ENCODE results near the gene ADARB1. TPM values are rescaled to one million over a fixed set of nuclear protein-coding genes. Genes with fewer than 3 reads are reported as not detected.

The ADARB1 gene
- total RNA-seq, 5 donors from 2014 or later (not counting 1 experiment from before 2014, with no cell fraction given) = 39.7 to 50.3 (median 44.5) TPM

- Mint-ChIP-seq H3K27ac (peak overlapping the region in 1 of 2 donors; percentile 23), H3K4me3 (no peak overlapping the region), H3K27me3 (no peaks in the 10 kb centered on the region), H3K4me1 (peaks cover 79 to 87% (median 84%) of the 10 kb centered on the region in 3 donors), H3K9me3 (no peaks in the 10 kb centered on the region), H3K36me3 (no peaks in the 10 kb centered on the region)
- no peak overlapping the region for H3K4me3 ChIP-seq (ENCODE audit: control insufficient read depth in 1 of 2, extremely low read depth in 1 of 2, low read length in 1 of 2)
- POLR2A ChIA-PET = no interaction called here
- H3K27me3 ChIP-seq (replicated peaks in 1 of 2; ENCODE audit: control insufficient read depth in 2 of 2, extremely low read depth in 1 of 2, insufficient read depth in 2 of 2, low read length in 1 of 2) = no peaks in the 10 kb centered on the region
- no peak overlapping the region for H3K27ac ChIP-seq (ENCODE audit: low read length)
- no peaks in the 10 kb centered on the region for H3K36me3 ChIP-seq (ENCODE audit: control insufficient read depth in 2 of 2, extremely low read depth in 1 of 2, insufficient read depth in 1 of 2, low read length in 1 of 2)
- CTCF ChIA-PET = interaction anchor here in 1 of 2 donors (1.0 to 1.2 kb wide), 4 partner anchors 8 to 49 kb away, joined by 3 to 4 read pairs (median 4); no protein-coding TSS in a partner anchor
- DNase-seq = no peak
- H3K4me1 ChIP-seq (ENCODE audit: control insufficient read depth in 1 of 2, extremely low read depth in 1 of 2, insufficient read depth in 2 of 2, low read length in 2 of 2) = peaks cover 48 to 57% of the 10 kb centered on the region in 2 experiments
- no peaks in the 10 kb centered on the region for H3K9me3 ChIP-seq
- WGBS (ENCODE audit: insufficient coverage) = 95% methylated on average over 6 of the region's 8 CpGs
- ATAC-seq (replicated peaks in 1 of 4) = no peak
These were observed 14.3 kb downstream of the ADARB1 start for GRCh38 chr21:45088729-45089128.

GRCh38 chr21:45089964-45090363 is 15.6 kb downstream of the ADARB1 start:
- H3K4me3 Mint-ChIP-seq = no peak overlapping the region
- Histone ChIP-seq H3K27ac (ENCODE audit: low read length) (no peak overlapping the region), H3K4me1 (ENCODE audit: control insufficient read depth in 1 of 2, extremely low read depth in 1 of 2, insufficient read depth in 2 of 2, low read length in 2 of 2) (peaks cover 50 to 57% of the 10 kb centered on the region in 2 experiments), H3K4me3 (ENCODE audit: control insufficient read depth in 1 of 2, extremely low read depth in 1 of 2, low read length in 1 of 2) (no peak overlapping the region), H3K9me3 (no peaks in the 10 kb centered on the region), H3K27me3 (replicated peaks in 1 of 2; ENCODE audit: control insufficient read depth in 2 of 2, extremely low read depth in 1 of 2, insufficient read depth in 2 of 2, low read length in 1 of 2) (no peaks in the 10 kb centered on the region), H3K36me3 (ENCODE audit: control insufficient read depth in 2 of 2, extremely low read depth in 1 of 2, insufficient read depth in 1 of 2, low read length in 1 of 2) (no peaks in the 10 kb centered on the region)
- DNase-seq (no peak), ATAC-seq (replicated peaks in 1 of 4) (no peak)
- H3K4me1 Mint-ChIP-seq = peaks cover 79 to 87% (median 83%) of the 10 kb centered on the region in 3 donors
- no CpG with 5 or more reads among the region's 4 CpGs for WGBS (ENCODE audit: insufficient coverage)
- peak overlapping the region in 1 of 2 donors; percentile 23 for H3K27ac Mint-ChIP-seq
- ChIA-PET POLR2A (interaction anchor here in 1 of 2 donors (0.7 kb wide), 1 partner anchor 12 kb away, joined by 5 read pairs; no protein-coding TSS in a partner anchor), CTCF (interaction anchor here in 1 of 2 donors (1.1 kb wide), 1 partner anchor 39 kb away, joined by 4 read pairs; no protein-coding TSS in a partner anchor)
- no peaks in the 10 kb centered on the region for H3K9me3 Mint-ChIP-seq
- H3K27me3 Mint-ChIP-seq = no peaks in the 10 kb centered on the region
- H3K36me3 Mint-ChIP-seq = no peaks in the 10 kb centered on the region

- POLR2A ChIA-PET = no interaction called here
- no peak overlapping the region for H3K4me3 ChIP-seq (ENCODE audit: control insufficient read depth in 1 of 2, extremely low read depth in 1 of 2, low read length in 1 of 2)
- peaks cover 75 to 84% (median 77%) of the 10 kb centered on the region in 3 donors for H3K4me1 Mint-ChIP-seq
- CTCF ChIA-PET = no interaction called here
- no peak overlapping the region for H3K27ac ChIP-seq (ENCODE audit: low read length)
- H3K4me1 ChIP-seq (ENCODE audit: control insufficient read depth in 1 of 2, extremely low read depth in 1 of 2, insufficient read depth in 2 of 2, low read length in 2 of 2) = peaks cover 41 to 53% of the 10 kb centered on the region in 2 experiments
- no peaks in the 10 kb centered on the region for H3K36me3 Mint-ChIP-seq
- no peaks in the 10 kb centered on the region for H3K27me3 Mint-ChIP-seq
- H3K9me3 Mint-ChIP-seq = no peaks in the 10 kb centered on the region
- DNase-seq (no peak), ATAC-seq (replicated peaks in 1 of 4) (no peak)
- 80% methylated on average over 2 of the region's 4 CpGs for WGBS (ENCODE audit: insufficient coverage)
- H3K27ac Mint-ChIP-seq = peak overlapping the region; percentile 20 to 62
- no peaks in the 10 kb centered on the region for H3K27me3 ChIP-seq (replicated peaks in 1 of 2; ENCODE audit: control insufficient read depth in 2 of 2, extremely low read depth in 1 of 2, insufficient read depth in 2 of 2, low read length in 1 of 2)
- H3K9me3 ChIP-seq = no peaks in the 10 kb centered on the region
- H3K4me3 Mint-ChIP-seq = no peak overlapping the region
- H3K36me3 ChIP-seq (ENCODE audit: control insufficient read depth in 2 of 2, extremely low read depth in 1 of 2, insufficient read depth in 1 of 2, low read length in 1 of 2) = no peaks in the 10 kb centered on the region
These were observed 16.6 kb downstream of the ADARB1 start for GRCh38 chr21:45090966-45091365.

GRCh38 chr21:45091550-45092322 is 17.4 kb downstream of the ADARB1 start:
- Histone ChIP-seq H3K4me3 (ENCODE audit: control insufficient read depth in 1 of 2, extremely low read depth in 1 of 2, low read length in 1 of 2) (no peak overlapping the region), H3K27me3 (replicated peaks in 1 of 2; ENCODE audit: control insufficient read depth in 2 of 2, extremely low read depth in 1 of 2, insufficient read depth in 2 of 2, low read length in 1 of 2) (no peaks in the 10 kb centered on the region), H3K9me3 (no peaks in the 10 kb centered on the region), H3K36me3 (ENCODE audit: control insufficient read depth in 2 of 2, extremely low read depth in 1 of 2, insufficient read depth in 1 of 2, low read length in 1 of 2) (no peaks in the 10 kb centered on the region), H3K4me1 (ENCODE audit: control insufficient read depth in 1 of 2, extremely low read depth in 1 of 2, insufficient read depth in 2 of 2, low read length in 2 of 2) (peaks cover 33 to 51% of the 10 kb centered on the region in 2 experiments), H3K27ac (ENCODE audit: low read length) (no peak overlapping the region)
- DNase-seq (no peak), ATAC-seq (replicated peaks in 1 of 4) (no peak)
- Mint-ChIP-seq H3K4me1 (peaks cover 70 to 79% (median 73%) of the 10 kb centered on the region in 3 donors), H3K9me3 (no peaks in the 10 kb centered on the region), H3K27me3 (no peaks in the 10 kb centered on the region), H3K36me3 (no peaks in the 10 kb centered on the region), H3K27ac (no peak overlapping the region), H3K4me3 (no peak overlapping the region)
- 95% methylated on average over 4 of the region's 7 CpGs for WGBS (ENCODE audit: insufficient coverage)
- POLR2A ChIA-PET = no interaction called here
- CTCF ChIA-PET = no interaction called here

- POLR2A ChIA-PET = no interaction called here
- peaks cover 1% of the 10 kb centered on the region for H3K36me3 Mint-ChIP-seq
- no peak overlapping the region for H3K27ac Mint-ChIP-seq
- H3K27me3 Mint-ChIP-seq = no peaks in the 10 kb centered on the region
- CTCF ChIA-PET = no interaction called here
- Histone ChIP-seq H3K4me3 (ENCODE audit: control insufficient read depth in 1 of 2, extremely low read depth in 1 of 2, low read length in 1 of 2) (no peak overlapping the region), H3K27me3 (replicated peaks in 1 of 2; ENCODE audit: control insufficient read depth in 2 of 2, extremely low read depth in 1 of 2, insufficient read depth in 2 of 2, low read length in 1 of 2) (no peaks in the 10 kb centered on the region), H3K4me1 (ENCODE audit: control insufficient read depth in 1 of 2, extremely low read depth in 1 of 2, insufficient read depth in 2 of 2, low read length in 2 of 2) (peaks cover 20 to 47% of the 10 kb centered on the region in 2 experiments), H3K27ac (ENCODE audit: low read length) (no peak overlapping the region), H3K9me3 (no peaks in the 10 kb centered on the region), H3K36me3 (ENCODE audit: control insufficient read depth in 2 of 2, extremely low read depth in 1 of 2, insufficient read depth in 1 of 2, low read length in 1 of 2) (no peaks in the 10 kb centered on the region)
- H3K4me3 Mint-ChIP-seq = peak overlapping the region in 1 of 3 donors; percentile 15
- no peaks in the 10 kb centered on the region for H3K9me3 Mint-ChIP-seq
- 67% methylated on average over 10 of the region's 12 CpGs for WGBS (ENCODE audit: insufficient coverage)
- peaks cover 65 to 76% (median 69%) of the 10 kb centered on the region in 3 donors for H3K4me1 Mint-ChIP-seq
- DNase-seq (peak in 1 of 35 experiments; percentile 18), ATAC-seq (replicated peaks in 1 of 4) (peak in 2 of 4 experiments; percentile 32 to 51)
These were observed 18.7 kb downstream of the ADARB1 start for GRCh38 chr21:45093035-45093532.

- Mint-ChIP-seq H3K4me3 (no peak overlapping the region), H3K4me1 (peaks cover 64 to 75% (median 75%) of the 10 kb centered on the region in 3 donors), H3K36me3 (peaks cover 10% of the 10 kb centered on the region), H3K27me3 (no peaks in the 10 kb centered on the region), H3K9me3 (no peaks in the 10 kb centered on the region), H3K27ac (no peak overlapping the region)
- WGBS (ENCODE audit: insufficient coverage) = 90% methylated on average over 4 of the region's 7 CpGs
- POLR2A ChIA-PET = interaction anchor here in 1 of 2 donors (0.6 kb wide), 1 partner anchor 139 kb away, joined by 3 read pairs; no protein-coding TSS in a partner anchor
- Histone ChIP-seq H3K4me3 (ENCODE audit: control insufficient read depth in 1 of 2, extremely low read depth in 1 of 2, low read length in 1 of 2) (no peak overlapping the region), H3K4me1 (ENCODE audit: control insufficient read depth in 1 of 2, extremely low read depth in 1 of 2, insufficient read depth in 2 of 2, low read length in 2 of 2) (peaks cover 15 to 43% of the 10 kb centered on the region in 2 experiments), H3K27ac (ENCODE audit: low read length) (no peak overlapping the region), H3K27me3 (replicated peaks in 1 of 2; ENCODE audit: control insufficient read depth in 2 of 2, extremely low read depth in 1 of 2, insufficient read depth in 2 of 2, low read length in 1 of 2) (no peaks in the 10 kb centered on the region), H3K36me3 (ENCODE audit: control insufficient read depth in 2 of 2, extremely low read depth in 1 of 2, insufficient read depth in 1 of 2, low read length in 1 of 2) (no peaks in the 10 kb centered on the region), H3K9me3 (no peaks in the 10 kb centered on the region)
- CTCF ChIA-PET = no interaction called here
- peak in 1 of 35 experiments; percentile 35 for DNase-seq
- no peak for ATAC-seq (replicated peaks in 1 of 4)
These were observed 20.0 kb downstream of the ADARB1 start for GRCh38 chr21:45094412-45094811.

Measured in T-cell (primary cell).